Embryonic facial prominence (tissue), 1 donor: ENCODE measurements around the gene PEX7.
A peak's percentile ranks its signal among the peaks of the same experiment; 100 is the strongest.
"Not testable (repeated sequence)": the region's sequence is repeated elsewhere in the genome, so short reads cannot be mapped to it uniquely, and the experiment has no call there.

Source experiments
- DNase-seq: peaks from one replicate; pipeline ENCODE4 v3.0.0-alpha.2; 2016; ENCODE audit errors: extremely low spot score

PEX7 gene

DNA sequence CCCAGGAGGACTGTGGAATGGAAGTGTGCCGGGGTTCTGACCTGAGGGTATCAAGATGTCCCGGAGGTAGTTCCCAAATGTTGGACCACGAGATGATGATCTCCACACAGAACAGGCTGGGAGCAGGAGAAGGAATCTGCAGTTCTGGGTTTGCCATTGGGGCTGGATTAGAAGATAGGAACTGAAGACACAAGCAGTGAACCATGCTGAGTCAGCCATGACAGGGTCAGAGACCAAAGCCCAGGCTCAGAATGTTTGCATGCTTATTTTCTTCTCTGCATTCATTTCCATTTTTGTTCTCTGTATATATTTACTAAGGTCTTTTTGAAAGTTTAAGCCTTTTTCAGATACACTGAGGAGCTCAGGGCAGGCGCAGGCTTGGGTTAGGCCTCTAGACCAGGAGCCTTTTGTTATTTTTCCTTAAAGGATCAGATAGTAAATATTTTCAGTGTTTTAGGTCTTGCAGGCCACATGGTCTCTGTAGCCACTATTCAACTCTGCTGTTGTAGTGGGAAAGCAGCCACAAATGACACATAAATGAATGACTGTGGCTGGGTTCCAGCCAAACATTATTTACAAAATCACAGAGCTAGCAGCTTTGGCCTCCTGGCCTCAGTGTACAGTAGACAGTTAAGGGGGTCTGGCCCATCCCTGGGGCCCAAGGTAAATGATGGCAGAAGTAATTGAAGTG lies 128.2 kb downstream of the PEX7 start:
- DNase-seq = no peak

GRCh38 chr6:136952714-136953260 lies 130.4 kb downstream of the PEX7 start:
- no peak for DNase-seq

- DNase-seq = no peak
Observed at GRCh38 chr6:136955123-136955522, 132.7 kb downstream of the PEX7 start.

DNA sequence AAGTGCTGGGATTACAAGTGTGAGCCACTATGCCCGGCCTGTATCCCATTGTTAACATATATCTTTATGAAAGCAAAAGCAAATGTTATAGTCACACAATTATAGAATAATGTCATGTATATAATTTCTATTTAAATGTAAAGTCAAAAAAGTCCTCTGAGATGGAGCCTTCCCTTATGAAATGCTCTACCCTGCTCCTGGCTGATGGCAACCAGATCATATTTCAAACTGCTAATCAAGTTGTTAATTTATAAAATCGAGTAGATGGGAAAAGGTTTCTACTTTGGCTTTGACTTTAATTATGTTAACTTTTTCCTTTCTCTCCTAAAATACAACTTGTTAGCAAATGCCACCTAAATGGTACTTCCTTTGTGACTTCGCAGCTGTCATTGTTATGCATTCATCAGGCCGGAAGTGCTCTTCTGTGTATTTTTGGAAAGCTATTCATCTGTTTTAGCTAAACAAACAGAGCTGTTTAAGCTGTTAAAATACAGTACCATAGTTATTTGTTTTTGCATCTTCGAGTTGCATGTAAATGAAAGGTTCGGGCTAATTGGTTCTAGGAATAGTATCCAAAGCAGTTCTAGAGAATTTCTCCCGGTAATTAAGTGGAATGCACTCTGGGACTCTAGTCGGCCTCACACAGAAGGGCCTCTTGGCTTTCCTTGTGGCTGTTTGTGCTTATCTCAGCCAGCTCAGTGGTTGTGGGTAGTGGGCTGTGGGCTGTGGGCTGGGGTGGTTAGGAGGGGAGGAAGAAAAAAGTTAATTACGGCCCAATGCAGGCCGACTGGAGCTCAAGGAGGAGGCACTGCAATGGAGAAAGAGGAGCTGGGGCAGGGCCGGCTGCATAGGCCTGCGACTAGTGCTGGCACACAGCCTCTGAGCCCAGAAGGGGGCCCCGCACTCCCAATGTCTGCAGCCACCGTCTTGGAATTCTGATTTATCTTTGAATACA lies 134.5 kb downstream of the PEX7 start:
- peak; percentile 7 for DNase-seq

- DNase-seq = no peak
Observed at GRCh38 chr6:136958168-136958567, 135.8 kb downstream of the PEX7 start.

DNA sequence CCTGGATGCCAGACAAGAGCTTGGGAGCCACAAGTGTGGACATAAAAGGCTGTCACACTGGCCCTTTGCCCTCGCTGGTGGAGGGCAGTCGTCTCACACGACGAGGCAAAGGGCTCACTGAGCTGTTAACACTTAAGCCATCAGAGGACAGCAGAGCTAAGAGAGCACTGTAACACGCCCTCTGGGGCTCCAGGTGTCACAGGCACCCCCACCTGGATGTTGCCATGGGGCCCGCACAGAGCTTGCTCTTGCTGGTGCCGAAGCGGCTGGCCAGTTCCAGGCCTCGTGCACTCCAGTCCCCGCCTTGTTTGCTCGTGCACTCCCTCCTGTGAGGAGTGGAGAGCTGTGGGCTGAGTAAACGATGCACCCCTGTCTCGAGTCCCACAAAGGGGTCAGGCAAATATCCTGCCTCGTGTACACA lies 137.1 kb downstream of the PEX7 start:
- no peak for DNase-seq

- DNase-seq = not testable (repeated sequence)
Observed at GRCh38 chr6:136959935-136960334, 137.5 kb downstream of the PEX7 start.

GRCh38 chr6:136960781-136961180 lies 138.4 kb downstream of the PEX7 start:
- DNase-seq = no peak

DNA sequence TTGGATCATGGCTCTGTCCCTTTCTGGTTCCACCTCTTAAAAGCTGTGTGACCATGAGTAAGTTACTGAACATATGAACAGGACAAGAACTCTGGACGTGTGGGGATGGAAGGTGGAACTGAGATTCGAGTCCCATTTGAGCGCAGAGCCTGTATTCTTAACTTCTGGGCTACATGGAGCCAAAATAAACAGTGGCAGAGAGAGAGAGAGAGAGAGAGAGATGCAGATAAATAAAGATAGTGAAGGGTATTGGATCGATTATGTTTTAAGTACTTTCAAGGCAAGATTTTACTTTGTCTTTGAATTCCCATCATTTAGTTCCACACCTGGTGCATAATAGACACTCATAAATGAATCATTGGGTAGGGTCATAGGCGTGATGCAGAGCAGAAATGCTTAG lies 139.5 kb downstream of the PEX7 start:
- DNase-seq = no peak

DNA sequence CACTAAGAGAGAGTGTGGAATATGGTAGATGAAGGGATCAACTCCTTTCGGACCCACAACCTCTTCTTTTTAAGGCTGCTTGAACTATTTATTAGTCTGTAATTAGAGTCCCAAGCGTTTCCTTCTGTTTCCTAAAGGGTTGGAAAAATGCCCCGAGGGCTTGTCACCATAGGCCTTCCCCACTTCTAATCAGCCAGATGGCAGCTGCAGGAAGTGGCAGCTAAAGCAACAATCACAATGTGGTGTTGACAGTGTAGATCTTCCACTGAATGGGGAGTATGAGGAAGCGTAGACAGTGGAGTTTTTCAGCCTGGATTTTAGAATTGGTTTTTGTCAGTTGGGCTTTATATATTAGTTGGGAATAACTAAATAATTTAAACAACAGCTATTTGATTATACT lies 140.3 kb downstream of the PEX7 start:
- DNase-seq = no peak

DNA sequence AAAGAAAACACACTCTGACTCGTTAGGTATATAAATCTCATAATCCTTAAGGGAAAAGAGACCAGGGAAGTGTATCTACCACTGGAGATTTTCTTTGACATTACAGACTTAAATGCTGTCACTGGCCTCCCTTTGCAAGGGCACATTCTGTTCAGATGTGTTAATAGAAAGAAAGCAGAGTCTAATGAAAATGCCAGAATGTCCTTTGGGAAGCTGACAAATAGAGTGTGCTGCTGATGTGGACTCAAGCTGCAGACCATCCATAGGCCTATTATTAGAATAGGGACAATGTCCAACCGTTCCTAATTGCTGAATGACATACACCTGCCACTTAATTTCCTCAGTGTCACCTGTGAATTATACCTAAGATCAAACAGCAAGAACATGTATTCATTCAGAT lies 140.9 kb downstream of the PEX7 start:
- no peak for DNase-seq
